ENCODE data around the gene HRC.
"Not testable (repeated sequence)": the region's sequence is repeated elsewhere in the genome, so short reads cannot be mapped to it uniquely, and the experiment has no call there.

HRC gene, protein sequence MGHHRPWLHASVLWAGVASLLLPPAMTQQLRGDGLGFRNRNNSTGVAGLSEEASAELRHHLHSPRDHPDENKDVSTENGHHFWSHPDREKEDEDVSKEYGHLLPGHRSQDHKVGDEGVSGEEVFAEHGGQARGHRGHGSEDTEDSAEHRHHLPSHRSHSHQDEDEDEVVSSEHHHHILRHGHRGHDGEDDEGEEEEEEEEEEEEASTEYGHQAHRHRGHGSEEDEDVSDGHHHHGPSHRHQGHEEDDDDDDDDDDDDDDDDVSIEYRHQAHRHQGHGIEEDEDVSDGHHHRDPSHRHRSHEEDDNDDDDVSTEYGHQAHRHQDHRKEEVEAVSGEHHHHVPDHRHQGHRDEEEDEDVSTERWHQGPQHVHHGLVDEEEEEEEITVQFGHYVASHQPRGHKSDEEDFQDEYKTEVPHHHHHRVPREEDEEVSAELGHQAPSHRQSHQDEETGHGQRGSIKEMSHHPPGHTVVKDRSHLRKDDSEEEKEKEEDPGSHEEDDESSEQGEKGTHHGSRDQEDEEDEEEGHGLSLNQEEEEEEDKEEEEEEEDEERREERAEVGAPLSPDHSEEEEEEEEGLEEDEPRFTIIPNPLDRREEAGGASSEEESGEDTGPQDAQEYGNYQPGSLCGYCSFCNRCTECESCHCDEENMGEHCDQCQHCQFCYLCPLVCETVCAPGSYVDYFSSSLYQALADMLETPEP

GRCh38 chr19:49155005-49155819 is at the start of gene HRC:
Gene HRC, minus strand, starts transcription at chr19:49155396. Its CDS starts 159 bp downstream, at chr19:49155237.
- DNase-seq: no peak

GRCh38 chr19:49201042-49201441 is 45.8 kb upstream of the HRC start:
- DNase-seq: no peak

- no peak for DNase-seq
Measured at GRCh38 chr19:49200238-49200862, 45.2 kb upstream of the HRC start.

DNA sequence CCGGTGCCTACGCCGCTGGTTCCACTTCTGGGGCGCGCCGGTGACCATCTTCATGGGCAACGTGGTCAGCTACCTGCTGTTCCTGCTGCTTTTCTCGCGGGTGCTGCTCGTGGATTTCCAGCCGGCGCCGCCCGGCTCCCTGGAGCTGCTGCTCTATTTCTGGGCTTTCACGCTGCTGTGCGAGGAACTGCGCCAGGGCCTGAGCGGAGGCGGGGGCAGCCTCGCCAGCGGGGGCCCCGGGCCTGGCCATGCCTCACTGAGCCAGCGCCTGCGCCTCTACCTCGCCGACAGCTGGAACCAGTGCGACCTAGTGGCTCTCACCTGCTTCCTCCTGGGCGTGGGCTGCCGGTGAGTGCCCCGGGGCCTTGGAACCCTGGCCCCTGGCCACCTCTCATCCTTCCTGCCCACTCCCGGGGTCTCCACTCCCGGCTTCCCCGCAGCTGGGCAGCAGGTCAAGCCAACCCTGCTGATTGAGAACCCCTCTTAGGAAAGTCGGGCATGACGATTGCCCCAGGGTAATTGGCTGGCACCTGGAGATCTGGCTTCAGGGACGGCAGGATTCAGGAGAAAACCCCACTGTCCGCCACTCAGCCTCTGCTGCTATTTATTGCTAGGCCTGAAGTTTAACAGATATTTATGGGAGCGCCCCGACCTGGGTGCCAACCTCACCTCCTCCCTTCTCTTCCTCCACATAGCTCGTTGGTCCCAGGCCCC is 41.5 kb upstream of the HRC start:
- DNase-seq: peak; percentile 61

DNA sequence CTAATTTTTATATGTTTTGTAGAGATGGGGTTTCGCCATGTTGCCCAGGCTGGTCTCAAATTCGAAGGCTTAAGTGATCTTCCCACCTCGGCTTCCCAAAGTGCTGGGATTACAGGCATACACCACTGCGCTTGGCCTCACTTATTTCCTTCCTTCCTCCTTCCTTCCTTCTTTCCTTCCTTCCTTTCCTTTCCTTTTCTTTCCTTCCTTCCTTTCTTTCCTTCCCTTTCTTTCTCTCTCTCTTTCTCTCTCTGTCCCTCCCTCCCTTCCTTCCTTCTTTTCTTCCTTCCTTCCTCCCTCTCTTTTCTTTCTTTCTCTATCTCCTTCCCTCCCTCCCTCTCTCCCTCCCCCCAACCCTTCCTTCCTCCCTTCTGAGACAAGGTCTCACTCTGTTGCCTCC is 39.2 kb upstream of the HRC start:
- no peak for DNase-seq

DNA sequence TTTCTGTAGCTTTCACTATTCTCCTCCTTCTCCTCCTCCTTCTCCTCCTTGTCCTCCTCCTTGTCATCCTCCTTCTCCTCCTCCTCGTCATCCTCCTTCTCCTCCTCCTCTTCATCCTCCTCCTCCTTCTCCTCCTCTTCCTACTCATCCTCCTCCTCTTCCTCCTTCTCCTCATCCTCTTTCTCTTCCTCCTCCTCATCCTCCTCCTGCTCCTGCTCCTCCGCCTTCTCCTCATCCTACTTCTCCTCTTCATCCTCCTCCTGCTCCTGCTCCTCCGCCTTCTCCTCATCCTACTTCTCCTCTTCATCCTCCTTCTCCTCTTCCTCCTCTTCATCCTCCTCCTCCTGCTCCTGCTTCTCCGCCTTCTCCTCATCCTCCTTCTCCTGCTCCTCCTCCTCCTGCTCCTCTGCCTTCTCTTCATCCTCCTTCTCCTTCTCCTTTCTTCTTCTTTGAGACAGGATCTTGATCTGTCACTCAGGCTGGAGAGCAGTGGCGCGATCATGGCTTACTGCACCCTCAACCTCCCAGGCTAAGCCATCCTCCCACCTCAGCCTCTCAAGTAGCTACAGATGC is 38.7 kb upstream of the HRC start:
- DNase-seq: no peak

GRCh38 chr19:49190781-49191180 is 35.6 kb upstream of the HRC start:
- DNase-seq: no peak

- DNase-seq: no peak
Measured at GRCh38 chr19:49189259-49189658, 34.1 kb upstream of the HRC start.

DNA sequence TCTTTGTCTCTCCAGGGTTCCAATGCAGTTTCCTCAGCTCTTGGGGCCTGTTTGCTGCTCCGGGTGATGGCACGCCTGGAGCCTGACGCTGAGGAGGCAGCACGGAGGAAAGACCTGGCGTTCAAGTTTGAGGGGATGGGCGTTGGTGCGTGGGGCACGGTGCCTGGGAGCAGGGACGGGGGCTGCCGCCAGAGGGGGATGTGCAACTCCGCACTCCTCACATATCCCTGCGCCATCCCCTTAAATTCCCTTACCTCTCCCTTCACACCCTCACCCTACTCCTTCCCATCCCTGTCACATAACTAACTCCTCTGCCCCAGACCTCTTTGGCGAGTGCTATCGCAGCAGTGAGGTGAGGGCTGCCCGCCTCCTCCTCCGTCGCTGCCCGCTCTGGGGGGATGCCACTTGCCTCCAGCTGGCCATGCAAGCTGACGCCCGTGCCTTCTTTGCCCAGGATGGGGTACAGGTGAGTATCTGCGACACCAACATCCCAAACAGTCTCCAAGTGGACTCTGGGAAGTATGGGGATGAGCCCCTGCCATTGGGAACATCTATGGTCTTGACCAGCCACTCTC is 33.5 kb upstream of the HRC start:
- no peak for DNase-seq

DNA sequence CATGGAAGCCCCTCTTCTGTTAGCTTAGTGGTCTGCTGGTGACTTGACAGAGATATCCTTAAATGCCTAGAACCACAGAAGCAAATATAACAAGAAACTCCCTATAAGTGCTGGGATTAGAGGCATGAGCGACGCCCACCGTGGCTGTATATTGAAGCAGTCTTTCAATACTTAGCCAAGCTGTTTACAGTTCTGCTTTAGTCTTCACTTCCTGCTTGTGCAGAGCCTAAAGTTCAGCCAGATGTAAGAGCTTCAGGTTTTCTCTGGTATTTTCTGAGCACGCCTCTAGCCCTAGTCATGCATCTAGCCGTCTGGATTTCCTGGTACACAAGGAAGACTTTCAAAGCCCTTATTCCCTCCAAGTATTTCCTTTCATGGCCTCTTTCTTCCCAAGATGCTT is 30.9 kb upstream of the HRC start:
- no peak for DNase-seq

- DNase-seq: no peak
Measured at GRCh38 chr19:49182848-49183375, 27.7 kb upstream of the HRC start.

DNA sequence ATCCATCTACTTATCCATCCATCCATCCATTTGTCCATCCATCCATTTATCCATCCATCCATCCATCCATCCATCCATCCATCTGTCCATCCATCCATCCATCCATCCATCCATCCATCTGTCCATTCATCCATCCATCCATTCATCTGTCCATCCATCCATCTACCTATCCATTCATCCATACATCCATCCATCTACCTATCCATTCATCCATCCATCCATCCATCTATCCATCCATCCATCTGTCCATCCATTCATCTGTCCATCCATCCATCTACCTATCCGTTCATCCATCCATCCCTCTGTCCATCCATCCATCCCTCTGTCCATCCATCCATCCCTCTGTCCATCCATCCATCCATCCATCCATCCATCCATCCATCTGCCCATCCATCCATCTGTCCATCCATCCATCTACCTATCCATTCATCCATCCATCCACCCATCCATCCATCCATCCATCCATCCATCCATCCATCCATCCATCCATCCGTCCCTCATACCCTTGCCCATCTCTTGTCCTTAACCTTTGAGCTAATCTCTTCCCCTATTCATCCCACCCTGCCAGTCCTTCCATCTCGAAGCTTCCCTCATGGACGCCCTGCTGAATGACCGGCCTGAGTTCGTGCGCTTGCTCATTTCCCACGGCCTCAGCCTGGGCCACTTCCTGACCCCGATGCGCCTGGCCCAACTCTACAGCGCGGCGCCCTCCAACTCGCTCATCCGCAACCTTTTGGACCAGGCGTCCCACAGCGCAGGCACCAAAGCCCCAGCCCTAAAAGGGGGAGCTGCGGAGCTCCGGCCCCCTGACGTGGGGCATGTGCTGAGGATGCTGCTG is 27.0 kb upstream of the HRC start:
- not testable (repeated sequence) for DNase-seq

DNA sequence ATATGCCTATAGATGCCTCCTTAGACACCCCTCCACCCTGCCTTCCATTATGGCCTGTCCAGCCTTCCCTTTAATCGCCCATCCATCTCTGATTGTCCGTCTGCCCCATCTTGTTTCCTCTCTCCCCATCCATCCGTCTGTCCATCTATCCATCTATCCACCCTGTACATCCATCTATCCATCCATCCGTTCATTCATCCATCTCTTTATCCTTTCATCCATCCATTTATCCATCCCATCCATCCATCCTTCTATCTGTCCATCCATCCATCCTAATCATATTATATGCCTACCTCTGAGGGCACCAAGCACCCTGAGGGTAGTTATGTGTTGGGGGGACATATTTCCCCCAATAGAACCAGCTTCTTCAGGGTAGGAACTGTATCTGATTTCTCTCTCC is 25.5 kb upstream of the HRC start:
- DNase-seq: no peak

- no peak for DNase-seq
Measured at GRCh38 chr19:49173198-49173597, 18.0 kb upstream of the HRC start.

DNA sequence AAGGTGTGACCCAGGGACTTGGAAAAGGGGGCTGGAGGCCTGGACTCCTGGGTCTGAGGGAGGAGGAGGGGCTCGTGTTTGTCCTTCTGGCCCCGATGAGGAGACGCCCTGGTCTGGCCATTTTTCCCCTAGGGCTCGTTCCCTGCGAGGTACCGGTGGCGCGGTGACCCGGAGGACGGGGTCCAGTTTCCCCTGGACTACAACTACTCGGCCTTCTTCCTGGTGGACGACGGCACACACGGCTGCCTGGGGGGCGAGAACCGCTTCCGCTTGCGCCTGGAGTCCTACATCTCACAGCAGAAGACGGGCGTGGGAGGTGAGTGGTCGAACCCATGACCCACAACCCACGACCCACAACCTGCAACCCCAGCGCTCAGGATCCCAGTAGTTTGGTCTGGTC is 13.2 kb upstream of the HRC start:
- DNase-seq: no peak

DNA sequence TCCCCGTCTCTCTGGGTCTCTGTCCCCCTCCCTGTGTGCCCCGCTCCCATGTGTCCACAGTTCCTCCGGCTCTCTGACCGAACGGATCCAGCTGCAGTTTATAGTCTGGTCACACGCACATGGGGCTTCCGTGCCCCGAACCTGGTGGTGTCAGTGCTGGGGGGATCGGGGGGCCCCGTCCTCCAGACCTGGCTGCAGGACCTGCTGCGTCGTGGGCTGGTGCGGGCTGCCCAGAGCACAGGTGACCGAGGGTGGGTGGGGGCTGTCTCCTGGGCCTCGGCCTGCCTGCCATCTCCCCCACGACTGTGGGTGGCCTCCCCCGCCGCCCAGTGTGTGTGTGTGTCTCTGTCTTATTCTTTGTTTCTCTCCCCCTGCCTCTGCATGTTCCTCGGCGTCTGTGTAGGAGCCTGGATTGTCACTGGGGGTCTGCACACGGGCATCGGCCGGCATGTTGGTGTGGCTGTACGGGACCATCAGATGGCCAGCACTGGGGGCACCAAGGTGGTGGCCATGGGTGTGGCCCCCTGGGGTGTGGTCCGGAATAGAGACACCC is 12.7 kb upstream of the HRC start:
- DNase-seq: no peak

GRCh38 chr19:49165865-49166301 is 10.7 kb upstream of the HRC start:
- no peak for DNase-seq

DNA sequence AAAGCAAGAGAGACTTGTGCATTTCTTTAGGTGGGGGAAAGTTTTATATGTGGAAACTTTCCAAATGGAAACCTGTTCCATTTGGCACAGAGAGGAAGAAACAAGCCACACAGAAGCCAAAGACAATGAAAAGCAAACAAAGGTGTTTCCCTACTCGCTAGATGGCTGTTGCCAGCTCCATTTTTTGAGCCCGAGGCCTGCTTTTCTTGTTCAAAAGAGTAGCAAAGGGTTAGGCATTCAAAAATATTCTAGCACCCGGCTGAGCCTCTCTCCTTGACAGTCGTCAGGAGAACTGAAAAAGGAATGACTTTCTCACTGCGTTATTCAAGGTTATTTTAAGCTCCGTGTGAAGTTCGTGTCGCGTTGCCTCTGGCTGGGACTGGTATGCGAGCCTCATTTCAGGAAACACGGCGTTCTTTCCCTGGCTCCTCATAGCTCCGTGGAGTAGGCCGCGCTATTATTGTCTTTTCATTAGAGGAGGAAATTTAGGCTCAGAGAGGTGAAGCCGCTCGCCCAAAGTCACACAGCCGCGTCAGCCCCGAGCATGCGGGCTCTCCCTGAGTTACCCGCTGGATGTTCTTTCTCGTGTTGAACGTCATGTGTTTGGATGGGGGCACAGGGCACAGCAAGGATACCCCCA is 10.0 kb upstream of the HRC start:
- DNase-seq: peak; percentile 6

GRCh38 chr19:49161987-49162386 is 6.8 kb upstream of the HRC start:
- no peak for DNase-seq
